GM18517 (cell line): ENCODE results near the gene RPL32.
A peak's percentile ranks its signal among the peaks of the same experiment; 100 is the strongest.
"Not testable (repeated sequence)": the region's sequence is repeated elsewhere in the genome, so short reads cannot be mapped to it uniquely, and the experiment has no call there.

ENCODE experiments used
- ATAC-seq: cut with Tn5 transposase; IDR thresholded peaks from one replicate; pipeline ENCODE4 v1.9.1; 2021; ENCODE audit warnings: mild to moderate bottlenecking, moderate library complexity; ENCODE audit not compliant: unreplicated experiment

RPL32 gene

GRCh38 chr3:12868039-12869034 is 27.0 kb upstream of the RPL32 start:
- ATAC-seq = peak; percentile 76

GRCh38 chr3:12866836-12867235 is 25.5 kb upstream of the RPL32 start:
- ATAC-seq = no peak

GRCh38 chr3:12865271-12865670 is 23.9 kb upstream of the RPL32 start:
- no peak for ATAC-seq

GRCh38 chr3:12862387-12862786 is 21.0 kb upstream of the RPL32 start:
- no peak for ATAC-seq

GRCh38 chr3:12861611-12862010 is 20.2 kb upstream of the RPL32 start:
- ATAC-seq = no peak

GRCh38 chr3:12859840-12860239 is 18.5 kb upstream of the RPL32 start:
- ATAC-seq = no peak

- no peak for ATAC-seq
Observed at GRCh38 chr3:12856626-12857025, 15.3 kb upstream of the RPL32 start.

- ATAC-seq = no peak
Observed at GRCh38 chr3:12854565-12854964, 13.2 kb upstream of the RPL32 start.

- not testable (repeated sequence) for ATAC-seq
Observed at GRCh38 chr3:12853847-12854246, 12.5 kb upstream of the RPL32 start.

- ATAC-seq = no peak
Observed at GRCh38 chr3:12852201-12852600, 10.8 kb upstream of the RPL32 start.

- ATAC-seq = no peak
Observed at GRCh38 chr3:12845811-12846210, 4.4 kb upstream of the RPL32 start.

GRCh38 chr3:12842469-12842868 is 1.1 kb upstream of the RPL32 start:
- ATAC-seq = no peak

GRCh38 chr3:12841970-12842328 is 584 bp upstream of the RPL32 start:
- ATAC-seq = no peak

GRCh38 chr3:12840591-12841148 is 695 bp downstream of the RPL32 start:
- peak; percentile 15 for ATAC-seq

- ATAC-seq = not testable (repeated sequence)
Observed at GRCh38 chr3:12840148-12840547, 1.2 kb downstream of the RPL32 start.

- no peak for ATAC-seq
Observed at GRCh38 chr3:12839156-12839946, 2.0 kb downstream of the RPL32 start.

- no peak for ATAC-seq
Observed at GRCh38 chr3:12838179-12838965, 3.0 kb downstream of the RPL32 start.

GRCh38 chr3:12837295-12837986 is 3.9 kb downstream of the RPL32 start:
- no peak for ATAC-seq

GRCh38 chr3:12835052-12835665 is 6.2 kb downstream of the RPL32 start:
- ATAC-seq = no peak
